ENCODE measurements around the gene LYST.

Gene LYST

GRCh38 chr1:235863699-235864093, 3.0 kb downstream of the LYST start:
- Histone ChIP-seq H3K9ac (ENCODE audit: low read length) (no peak overlapping the region), H2AFZ (ENCODE audit: low read length) (no peak overlapping the region), H3K36me3 (ENCODE audit: insufficient read depth, low read length) (no peaks in the 10 kb centered on the region), H3F3A (ENCODE audit: insufficient read depth, low read length) (no peaks in the 10 kb centered on the region), H3K9me3 (ENCODE audit: low read length) (no peaks in the 10 kb centered on the region), H3K4me3 (ENCODE audit: low read depth, low read length, poor library complexity, severe bottlenecking) (no peak overlapping the region), H3K79me2 (ENCODE audit: insufficient read depth, low read length) (no peaks in the 10 kb centered on the region), H3K4me1 (ENCODE audit: insufficient read depth, low read length, severe bottlenecking) (peaks cover 22% of the 10 kb centered on the region), H3K9me2 (ENCODE audit: low read depth, low read length) (no peaks in the 10 kb centered on the region), H3K4me2 (ENCODE audit: low read length) (no peak overlapping the region), H4K20me1 (ENCODE audit: insufficient read depth, low read length) (no peaks in the 10 kb centered on the region), H3K27me3 (ENCODE audit: insufficient read depth, low read length) (no peaks in the 10 kb centered on the region), H3K27ac (ENCODE audit: low read depth, low read length, poor library complexity, severe bottlenecking) (no peak overlapping the region)
- TF ChIP-seq EZH2 (IDR thresholded peaks at IDR 0.05; ENCODE audit: borderline replicate concordance, low read length) (no peak), CTCF (IDR thresholded peaks at IDR 0.05; ENCODE audit: low read length) (no peak)

- Histone ChIP-seq H2AFZ (ENCODE audit: low read length) (no peak overlapping the region), H3F3A (ENCODE audit: insufficient read depth, low read length) (no peaks in the 10 kb centered on the region), H3K27ac (ENCODE audit: low read depth, low read length, poor library complexity, severe bottlenecking) (no peak overlapping the region), H3K36me3 (ENCODE audit: insufficient read depth, low read length) (no peaks in the 10 kb centered on the region), H3K4me2 (ENCODE audit: low read length) (no peak overlapping the region), H3K9ac (ENCODE audit: low read length) (no peak overlapping the region), H3K27me3 (ENCODE audit: insufficient read depth, low read length) (no peaks in the 10 kb centered on the region), H4K20me1 (ENCODE audit: insufficient read depth, low read length) (no peaks in the 10 kb centered on the region), H3K4me3 (ENCODE audit: low read depth, low read length, poor library complexity, severe bottlenecking) (no peak overlapping the region), H3K4me1 (ENCODE audit: insufficient read depth, low read length, severe bottlenecking) (peaks cover 9% of the 10 kb centered on the region), H3K9me2 (ENCODE audit: low read depth, low read length) (no peaks in the 10 kb centered on the region), H3K9me3 (ENCODE audit: low read length) (no peaks in the 10 kb centered on the region), H3K79me2 (ENCODE audit: insufficient read depth, low read length) (no peaks in the 10 kb centered on the region)
- TF ChIP-seq EZH2 (IDR thresholded peaks at IDR 0.05; ENCODE audit: borderline replicate concordance, low read length) (no peak), CTCF (IDR thresholded peaks at IDR 0.05; ENCODE audit: low read length) (no peak)
Observed at GRCh38 chr1:235861857-235862256, 4.8 kb downstream of the LYST start.

- no peaks in the 10 kb centered on the region for H3K79me2 ChIP-seq (ENCODE audit: insufficient read depth, low read length)
- H3K4me3 ChIP-seq (ENCODE audit: low read depth, low read length, poor library complexity, severe bottlenecking), result no peak overlapping the region
- H3K27ac ChIP-seq (ENCODE audit: low read depth, low read length, poor library complexity, severe bottlenecking), result no peak overlapping the region
- H2AFZ ChIP-seq (ENCODE audit: low read length), result no peak overlapping the region
- H3K9ac ChIP-seq (ENCODE audit: low read length), result no peak overlapping the region
- H3F3A ChIP-seq (ENCODE audit: insufficient read depth, low read length), result no peaks in the 10 kb centered on the region
- no peaks in the 10 kb centered on the region for H3K27me3 ChIP-seq (ENCODE audit: insufficient read depth, low read length)
- no peaks in the 10 kb centered on the region for H3K9me2 ChIP-seq (ENCODE audit: low read depth, low read length)
- peaks cover 4% of the 10 kb centered on the region for H3K4me1 ChIP-seq (ENCODE audit: insufficient read depth, low read length, severe bottlenecking)
- no peak overlapping the region for H3K4me2 ChIP-seq (ENCODE audit: low read length)
- H4K20me1 ChIP-seq (ENCODE audit: insufficient read depth, low read length), result no peaks in the 10 kb centered on the region
- no peaks in the 10 kb centered on the region for H3K36me3 ChIP-seq (ENCODE audit: insufficient read depth, low read length)
- TF ChIP-seq EZH2 (IDR thresholded peaks at IDR 0.05; ENCODE audit: borderline replicate concordance, low read length), result no peak
- no peak for TF ChIP-seq CTCF (IDR thresholded peaks at IDR 0.05; ENCODE audit: low read length)
- no peaks in the 10 kb centered on the region for H3K9me3 ChIP-seq (ENCODE audit: low read length)
Observed at GRCh38 chr1:235860829-235861228, 5.9 kb downstream of the LYST start.

All from OCI-LY1 (cell line).